VCaP (cell line): Measurements from ENCODE around the gene NOTO.

Source experiments
- H3K27ac ChIP-seq: fragments of 450-650 bp; 2 replicates; pipeline ENCODE4 v1.5.1; 2017
- CTCF ChIP-seq: fragments of 450-650 bp; conservative IDR thresholded peaks from 2 replicates; pipeline ENCODE4 v1.5.1; 2017; ENCODE audit warnings: mild to moderate bottlenecking, moderate library complexity

Gene NOTO

GRCh38 chr2:73210019-73210418, 7.6 kb downstream of the NOTO start:
- TF ChIP-seq CTCF, result no peak
- H3K27ac ChIP-seq, result no peak overlapping the region

- H3K27ac ChIP-seq, result no peak overlapping the region
- no peak for TF ChIP-seq CTCF
Measured at GRCh38 chr2:73210696-73211095, 8.3 kb downstream of the NOTO start.

GRCh38 chr2:73212098-73212447, 9.7 kb downstream of the NOTO start:
- no peak overlapping the region for H3K27ac ChIP-seq
- no peak for TF ChIP-seq CTCF

- no peak overlapping the region for H3K27ac ChIP-seq
Measured at GRCh38 chr2:73212448-73213176, 10.2 kb downstream of the NOTO start.

GRCh38 chr2:73214120-73215035, 12.0 kb downstream of the NOTO start, which contains the start of gene SMYD5:
TSS of gene SMYD5 (plus strand) at chr2:73214245. CDS start at chr2:73214267, 22 bp downstream.
- TF ChIP-seq CTCF, result no peak
- H3K27ac ChIP-seq, result peak within 1 kb of the TSS; percentile 78

More at GRCh38 chr2:73212448-73213176, 10.2 kb downstream of the NOTO start:
- TF ChIP-seq CTCF, result peak; percentile 96

GRCh38 chr2:73215254-73215653, 12.9 kb downstream of the NOTO start:
- H3K27ac ChIP-seq, result peak overlapping the region; percentile 78
- no peak for TF ChIP-seq CTCF

GRCh38 chr2:73217160-73217559, 14.8 kb downstream of the NOTO start:
- no peak for TF ChIP-seq CTCF
- H3K27ac ChIP-seq, result no peak overlapping the region
